ENCODE results near the gene EPHB1. TPM values are rescaled to one million over a fixed set of nuclear protein-coding genes. Genes with fewer than 3 reads are reported as not detected.
A peak's percentile ranks its signal among the peaks of the same experiment; 100 is the strongest.

Gene EPHB1
- total RNA-seq, 1 donor from 2014 or later = 13.7 TPM

GRCh38 chr3:134752761-134753461 is 42.1 kb upstream of the EPHB1 start:
- no peaks in the 10 kb centered on the region for H3K9me3 Mint-ChIP-seq
- no peaks in the 10 kb centered on the region for H3K4me1 Mint-ChIP-seq
- TF ChIP-seq CTCF (conservative IDR thresholded peaks at IDR 0.05) = no peak
- no peak overlapping the region for H3K4me3 Mint-ChIP-seq
- H3K27ac Mint-ChIP-seq (ENCODE audit: unreplicated experiment) = no peak overlapping the region
- H3K36me3 Mint-ChIP-seq (ENCODE audit: low read depth) = no peaks in the 10 kb centered on the region
- DNase-seq (ENCODE audit: low read depth, low spot score) = no peak
- H3K27me3 Mint-ChIP-seq (ENCODE audit: low read depth) = no peaks in the 10 kb centered on the region

GRCh38 chr3:134753999-134754742 is 40.9 kb upstream of the EPHB1 start:
- H3K36me3 Mint-ChIP-seq (ENCODE audit: low read depth) = no peaks in the 10 kb centered on the region
- H3K27ac Mint-ChIP-seq (ENCODE audit: unreplicated experiment) = no peak overlapping the region
- TF ChIP-seq CTCF (conservative IDR thresholded peaks at IDR 0.05) = no peak
- no peak for DNase-seq (ENCODE audit: low read depth, low spot score)
- H3K4me3 Mint-ChIP-seq = no peak overlapping the region
- H3K9me3 Mint-ChIP-seq = no peaks in the 10 kb centered on the region
- H3K4me1 Mint-ChIP-seq = no peaks in the 10 kb centered on the region
- no peaks in the 10 kb centered on the region for H3K27me3 Mint-ChIP-seq (ENCODE audit: low read depth)

- Mint-ChIP-seq H3K36me3 (ENCODE audit: low read depth) (no peaks in the 10 kb centered on the region), H3K27me3 (ENCODE audit: low read depth) (no peaks in the 10 kb centered on the region), H3K4me1 (no peaks in the 10 kb centered on the region), H3K9me3 (no peaks in the 10 kb centered on the region), H3K27ac (ENCODE audit: unreplicated experiment) (no peak overlapping the region), H3K4me3 (no peak overlapping the region)
- peak; percentile 67 for TF ChIP-seq CTCF (conservative IDR thresholded peaks at IDR 0.05)
- DNase-seq (ENCODE audit: low read depth, low spot score) = peak; percentile 45
Measured at GRCh38 chr3:134754768-134755559, 40.1 kb upstream of the EPHB1 start.

GRCh38 chr3:134755821-134756220 is 39.2 kb upstream of the EPHB1 start:
- Mint-ChIP-seq H3K36me3 (ENCODE audit: low read depth) (no peaks in the 10 kb centered on the region), H3K27me3 (ENCODE audit: low read depth) (no peaks in the 10 kb centered on the region), H3K4me3 (no peak overlapping the region), H3K9me3 (no peaks in the 10 kb centered on the region), H3K27ac (ENCODE audit: unreplicated experiment) (no peak overlapping the region), H3K4me1 (no peaks in the 10 kb centered on the region)
- no peak for DNase-seq (ENCODE audit: low read depth, low spot score)
- no peak for TF ChIP-seq CTCF (conservative IDR thresholded peaks at IDR 0.05)

GRCh38 chr3:134757549-134758069 is 37.5 kb upstream of the EPHB1 start:
- H3K9me3 Mint-ChIP-seq = no peaks in the 10 kb centered on the region
- H3K4me1 Mint-ChIP-seq = no peaks in the 10 kb centered on the region
- H3K36me3 Mint-ChIP-seq (ENCODE audit: low read depth) = no peaks in the 10 kb centered on the region
- H3K4me3 Mint-ChIP-seq = no peak overlapping the region
- no peaks in the 10 kb centered on the region for H3K27me3 Mint-ChIP-seq (ENCODE audit: low read depth)
- TF ChIP-seq CTCF (conservative IDR thresholded peaks at IDR 0.05) = no peak
- H3K27ac Mint-ChIP-seq (ENCODE audit: unreplicated experiment) = no peak overlapping the region
- no peak for DNase-seq (ENCODE audit: low read depth, low spot score)

Measured in neural crest cell (in vitro differentiated cells).